ENCODE data around the gene KLF7.

The KLF7 gene

GRCh38 chr2:207097278-207097677 lies 68.5 kb downstream of the KLF7 start:
- H3K36me3 ChIP-seq (ENCODE audit: control insufficient read depth, low read length) = no peaks in the 10 kb centered on the region
- H3K9me3 ChIP-seq (ENCODE audit: control insufficient read depth, insufficient read depth, low read length) = no peaks in the 10 kb centered on the region
- no peaks in the 10 kb centered on the region for H3K4me1 ChIP-seq (ENCODE audit: control insufficient read depth, low read length)
- no peaks in the 10 kb centered on the region for H3F3A ChIP-seq (ENCODE audit: control insufficient read depth, insufficient read depth)
- no peaks in the 10 kb centered on the region for H3K27me3 ChIP-seq (ENCODE audit: control insufficient read depth, low read length)
- no peak overlapping the region for H3K27ac ChIP-seq (ENCODE audit: low read depth, low read length)
- H4K20me1 ChIP-seq (ENCODE audit: control insufficient read depth, insufficient read depth, low read depth, low read length) = no peaks in the 10 kb centered on the region
- TF ChIP-seq EZH2phosphoT487 (IDR thresholded peaks at IDR 0.05; ENCODE audit: borderline replicate concordance, low read length) = no peak
- TF ChIP-seq, protein P1, sequence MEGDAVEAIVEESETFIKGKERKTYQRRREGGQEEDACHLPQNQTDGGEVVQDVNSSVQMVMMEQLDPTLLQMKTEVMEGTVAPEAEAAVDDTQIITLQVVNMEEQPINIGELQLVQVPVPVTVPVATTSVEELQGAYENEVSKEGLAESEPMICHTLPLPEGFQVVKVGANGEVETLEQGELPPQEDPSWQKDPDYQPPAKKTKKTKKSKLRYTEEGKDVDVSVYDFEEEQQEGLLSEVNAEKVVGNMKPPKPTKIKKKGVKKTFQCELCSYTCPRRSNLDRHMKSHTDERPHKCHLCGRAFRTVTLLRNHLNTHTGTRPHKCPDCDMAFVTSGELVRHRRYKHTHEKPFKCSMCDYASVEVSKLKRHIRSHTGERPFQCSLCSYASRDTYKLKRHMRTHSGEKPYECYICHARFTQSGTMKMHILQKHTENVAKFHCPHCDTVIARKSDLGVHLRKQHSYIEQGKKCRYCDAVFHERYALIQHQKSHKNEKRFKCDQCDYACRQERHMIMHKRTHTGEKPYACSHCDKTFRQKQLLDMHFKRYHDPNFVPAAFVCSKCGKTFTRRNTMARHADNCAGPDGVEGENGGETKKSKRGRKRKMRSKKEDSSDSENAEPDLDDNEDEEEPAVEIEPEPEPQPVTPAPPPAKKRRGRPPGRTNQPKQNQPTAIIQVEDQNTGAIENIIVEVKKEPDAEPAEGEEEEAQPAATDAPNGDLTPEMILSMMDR (IDR thresholded peaks at IDR 0.05; ENCODE audit: low read depth, low read length, poor library complexity, severe bottlenecking) = no peak
- H3K4me2 ChIP-seq (ENCODE audit: low read length) = no peak overlapping the region
- no peak overlapping the region for H3K4me3 ChIP-seq (ENCODE audit: low read length)
- H3K79me2 ChIP-seq (ENCODE audit: control insufficient read depth, low read length) = no peaks in the 10 kb centered on the region
- no peaks in the 10 kb centered on the region for H3K9me2 ChIP-seq (replicated peaks; ENCODE audit: control insufficient read depth, low read length)

- H4K20me1 ChIP-seq (ENCODE audit: control insufficient read depth, insufficient read depth, low read depth, low read length) = no peaks in the 10 kb centered on the region
- no peaks in the 10 kb centered on the region for H3K79me2 ChIP-seq (ENCODE audit: control insufficient read depth, low read length)
- H3F3A ChIP-seq (ENCODE audit: control insufficient read depth, insufficient read depth) = no peaks in the 10 kb centered on the region
- H3K9me2 ChIP-seq (replicated peaks; ENCODE audit: control insufficient read depth, low read length) = no peaks in the 10 kb centered on the region
- TF ChIP-seq, protein P1 (IDR thresholded peaks at IDR 0.05; ENCODE audit: low read depth, low read length, poor library complexity, severe bottlenecking) = no peak
- no peak for TF ChIP-seq EZH2phosphoT487 (IDR thresholded peaks at IDR 0.05; ENCODE audit: borderline replicate concordance, low read length)
- H3K27me3 ChIP-seq (ENCODE audit: control insufficient read depth, low read length) = 0 out of 2 replicates have a peak, but pooled peaks cover under 1% of the 10 kb centered on the region
- no peaks in the 10 kb centered on the region for H3K9me3 ChIP-seq (ENCODE audit: control insufficient read depth, insufficient read depth, low read length)
- H3K4me1 ChIP-seq (ENCODE audit: control insufficient read depth, low read length) = no peaks in the 10 kb centered on the region
- no peaks in the 10 kb centered on the region for H3K36me3 ChIP-seq (ENCODE audit: control insufficient read depth, low read length)
- H3K4me2 ChIP-seq (ENCODE audit: low read length) = no peak overlapping the region
- no peak overlapping the region for H3K4me3 ChIP-seq (ENCODE audit: low read length)
- no peak overlapping the region for H3K27ac ChIP-seq (ENCODE audit: low read depth, low read length)
These were observed 69.8 kb downstream of the KLF7 start for GRCh38 chr2:207095963-207096362.

- Histone ChIP-seq H3K4me2 (ENCODE audit: low read length) (no peak overlapping the region), H4K20me1 (ENCODE audit: control insufficient read depth, insufficient read depth, low read depth, low read length) (no peaks in the 10 kb centered on the region), H3K27me3 (ENCODE audit: control insufficient read depth, low read length) (peaks cover 8% of the 10 kb centered on the region; the same call in 1 of the 2 replicates), H3K9me2 (replicated peaks; ENCODE audit: control insufficient read depth, low read length) (no peaks in the 10 kb centered on the region), H3F3A (ENCODE audit: control insufficient read depth, insufficient read depth) (no peaks in the 10 kb centered on the region), H3K36me3 (ENCODE audit: control insufficient read depth, low read length) (no peaks in the 10 kb centered on the region), H3K27ac (ENCODE audit: low read depth, low read length) (no peak overlapping the region), H3K4me3 (ENCODE audit: low read length) (no peak overlapping the region), H3K9me3 (ENCODE audit: control insufficient read depth, insufficient read depth, low read length) (no peaks in the 10 kb centered on the region), H3K79me2 (ENCODE audit: control insufficient read depth, low read length) (no peaks in the 10 kb centered on the region), H3K4me1 (ENCODE audit: control insufficient read depth, low read length) (no peaks in the 10 kb centered on the region)
- TF ChIP-seq, protein P1 (IDR thresholded peaks at IDR 0.05; ENCODE audit: low read depth, low read length, poor library complexity, severe bottlenecking) = no peak
- TF ChIP-seq EZH2phosphoT487 (IDR thresholded peaks at IDR 0.05; ENCODE audit: borderline replicate concordance, low read length) = no peak
These were observed 72.5 kb downstream of the KLF7 start for GRCh38 chr2:207093234-207093633.

All from DOHH2 (cell line).